Upper lobe of left lung (tissue), 6 donors: Measurements from ENCODE around the gene CYFIP2. TPM values are rescaled to one million over a fixed set of nuclear protein-coding genes. Genes with fewer than 3 reads are reported as not detected.

Experiments
- ATAC-seq, 2 donors: fragments of 200-7000 bp; cut with Tn5 transposase; one replicate each; pipeline ENCODE4 v1.9.1; 2022; ENCODE audit warnings: mild to moderate bottlenecking in 2 of 2, moderate library complexity in 2 of 2; ENCODE audit not compliant: low FRiP score in 2 of 2
- DNase-seq, 2 donors: peaks; one replicate each; pipeline ENCODE4 v3.0.0-alpha.2; 2019 to 2020
- H3K27ac ChIP-seq, 4 donors: fragments of 200-600 bp; sonication (generic); one replicate each; pipeline ENCODE4 v1.5.1; 2016 to 2019
- H3K27me3 ChIP-seq, 4 donors: fragments of 200-600 bp; sonication (generic); one replicate each; pipeline ENCODE4 v1.5.1; 2017 to 2019
- H3K36me3 ChIP-seq, 4 donors: fragments of 200-600 bp; sonication (generic); one replicate each; pipeline ENCODE4 v1.5.1; 2016 to 2019
- H3K4me1 ChIP-seq, 4 donors: fragments of 200-600 bp; sonication (generic); one replicate each; pipeline ENCODE4 v1.5.1; 2018 to 2019
- H3K4me3 ChIP-seq, 4 donors: fragments of 200-600 bp; sonication (generic); one replicate each; pipeline ENCODE4 v1.5.1; 2017 to 2019; ENCODE audit warnings: mild to moderate bottlenecking in 2 of 4, moderate library complexity in 1 of 4
- H3K9me3 ChIP-seq, 4 donors: fragments of 200-600 bp; sonication (generic); one replicate each; pipeline ENCODE4 v1.5.1; 2018 to 2019
- EP300 ChIP-seq, 4 donors: sonication (generic); formaldehyde crosslinking; IDR thresholded peaks; one replicate each; pipeline ENCODE4 v1.5.1; 2017; ENCODE audit warnings: antibody characterized with exemption in 4 of 4, control low read depth in 2 of 4
- POLR2A ChIP-seq, 4 donors: fragments of 450-650 bp; IDR thresholded peaks; one replicate each; pipeline ENCODE4 v1.5.1; 2016 to 2017; ENCODE audit warnings: antibody characterized with exemption in 4 of 4, mild to moderate bottlenecking in 2 of 4
- POLR2AphosphoS5 ChIP-seq, 2 donors: sonication (generic); formaldehyde crosslinking; IDR thresholded peaks; one replicate each; pipeline ENCODE4 v1.5.1; 2017; ENCODE audit warnings: antibody characterized with exemption in 2 of 2
- WGBS, 2 donors: methylation state at CpG; one replicate each; pipeline ENCODE4 v1.1.5; 2017 to 2018; 5-methylcytosine and 5-hydroxymethylcytosine counted together
- total RNA-seq, 6 donors: library from RNA; depleted of rRNA in 4 of 6; stranded (reverse); fragments of >200 nt in 4 of 6; gene quantifications; one replicate each; pipeline versions ENCODE4 v1.1.0 to v1.2.1, GENCODE V29; 2016 to 2021
- TF ChIP-seq, protein P1 (sequence below), 6 experiments: fragments of 450-650 bp in 4 of 6; fragments of 200-600 bp in 2 of 6; sonication (generic) in 2 of 6; IDR thresholded peaks; one replicate each; pipeline ENCODE4 v1.5.1; 2016 to 2019; ENCODE audit warnings: antibody characterized with exemption in 6 of 6
- donor health status: DM: no; HTN: no; CAD: no; lungs with moderate emphysema.
- donor health status: DM: no; HTN: yes; CAD: no; lungs with severe emphysema.

The CYFIP2 gene
- total RNA-seq, 6 donors from 2014 or later, result 39.6 to 71.8 (median 47.7) TPM

DNA sequence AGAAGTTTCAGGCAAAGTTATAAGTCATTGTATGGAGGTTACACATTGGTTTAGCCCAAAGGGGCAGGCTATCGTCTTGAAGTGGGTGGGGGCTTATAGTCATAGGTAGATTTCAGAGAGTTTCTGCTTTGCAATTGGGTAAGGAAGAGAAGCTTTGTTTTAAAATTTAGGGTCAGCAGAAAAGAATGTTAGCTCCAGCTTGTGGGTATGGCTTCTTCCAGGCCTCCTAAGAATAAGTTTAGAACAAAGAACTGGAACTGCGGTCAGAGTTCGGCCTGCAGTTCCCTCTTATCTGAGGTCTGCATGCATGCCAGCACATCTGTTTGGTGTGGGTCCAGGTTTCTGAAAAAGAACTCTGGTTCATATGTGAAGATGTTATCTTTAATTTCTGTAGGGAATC, 96.1 kb downstream of the CYFIP2 start:
- H3K9me3 ChIP-seq, result no peaks in the 10 kb centered on the region
- H3K27me3 ChIP-seq, result no peaks in the 10 kb centered on the region
- H3K36me3 ChIP-seq, result peaks cover 0 to 35% (median 23%) of the 10 kb centered on the region in 4 donors
- H3K4me3 ChIP-seq, result no peak overlapping the region
- no peaks in the 10 kb centered on the region for H3K4me1 ChIP-seq
- no peak for TF ChIP-seq POLR2A (IDR thresholded peaks at IDR 0.05)
- no peak for TF ChIP-seq EP300 (IDR thresholded peaks at IDR 0.05)
- TF ChIP-seq, protein P1, sequence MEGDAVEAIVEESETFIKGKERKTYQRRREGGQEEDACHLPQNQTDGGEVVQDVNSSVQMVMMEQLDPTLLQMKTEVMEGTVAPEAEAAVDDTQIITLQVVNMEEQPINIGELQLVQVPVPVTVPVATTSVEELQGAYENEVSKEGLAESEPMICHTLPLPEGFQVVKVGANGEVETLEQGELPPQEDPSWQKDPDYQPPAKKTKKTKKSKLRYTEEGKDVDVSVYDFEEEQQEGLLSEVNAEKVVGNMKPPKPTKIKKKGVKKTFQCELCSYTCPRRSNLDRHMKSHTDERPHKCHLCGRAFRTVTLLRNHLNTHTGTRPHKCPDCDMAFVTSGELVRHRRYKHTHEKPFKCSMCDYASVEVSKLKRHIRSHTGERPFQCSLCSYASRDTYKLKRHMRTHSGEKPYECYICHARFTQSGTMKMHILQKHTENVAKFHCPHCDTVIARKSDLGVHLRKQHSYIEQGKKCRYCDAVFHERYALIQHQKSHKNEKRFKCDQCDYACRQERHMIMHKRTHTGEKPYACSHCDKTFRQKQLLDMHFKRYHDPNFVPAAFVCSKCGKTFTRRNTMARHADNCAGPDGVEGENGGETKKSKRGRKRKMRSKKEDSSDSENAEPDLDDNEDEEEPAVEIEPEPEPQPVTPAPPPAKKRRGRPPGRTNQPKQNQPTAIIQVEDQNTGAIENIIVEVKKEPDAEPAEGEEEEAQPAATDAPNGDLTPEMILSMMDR (IDR thresholded peaks at IDR 0.05), result no peak
- DNase-seq, result no peak
- H3K27ac ChIP-seq, result no peak overlapping the region
- WGBS, 2 donors, result 66 to 69% methylated on average over 3 of the region's 3 CpGs
- ATAC-seq, result peak in 1 of 2 donors; percentile 53

DNA sequence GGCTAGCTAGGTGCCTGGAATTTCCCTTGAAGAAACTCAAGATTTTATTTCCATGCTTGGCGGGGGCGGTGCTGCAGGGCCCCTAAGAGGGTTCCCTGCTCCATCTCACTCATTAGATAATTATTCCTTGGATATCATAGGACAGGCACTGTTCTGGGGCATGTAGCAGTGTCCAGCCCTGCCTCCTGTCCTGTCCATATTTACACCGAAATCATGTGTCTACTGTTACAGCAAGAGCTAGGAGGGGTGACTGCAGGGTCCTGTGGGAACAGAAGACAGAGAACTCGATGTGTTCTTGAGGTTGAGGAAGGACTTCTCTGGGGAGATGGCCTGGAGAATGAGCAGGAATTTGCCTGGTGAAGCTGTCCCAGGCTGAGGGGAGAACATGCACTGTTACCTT, 96.6 kb downstream of the CYFIP2 start:
- ATAC-seq (no peak), DNase-seq (no peak)
- no peak overlapping the region for H3K4me3 ChIP-seq
- TF ChIP-seq, protein P1 (IDR thresholded peaks at IDR 0.05), result no peak
- peaks cover 0 to 35% (median 23%) of the 10 kb centered on the region in 4 donors for H3K36me3 ChIP-seq
- no peak overlapping the region for H3K27ac ChIP-seq
- 81 to 87% methylated on average over 4 of the region's 4 CpGs for WGBS, 2 donors
- H3K9me3 ChIP-seq, result no peaks in the 10 kb centered on the region
- no peaks in the 10 kb centered on the region for H3K4me1 ChIP-seq
- no peaks in the 10 kb centered on the region for H3K27me3 ChIP-seq

DNA sequence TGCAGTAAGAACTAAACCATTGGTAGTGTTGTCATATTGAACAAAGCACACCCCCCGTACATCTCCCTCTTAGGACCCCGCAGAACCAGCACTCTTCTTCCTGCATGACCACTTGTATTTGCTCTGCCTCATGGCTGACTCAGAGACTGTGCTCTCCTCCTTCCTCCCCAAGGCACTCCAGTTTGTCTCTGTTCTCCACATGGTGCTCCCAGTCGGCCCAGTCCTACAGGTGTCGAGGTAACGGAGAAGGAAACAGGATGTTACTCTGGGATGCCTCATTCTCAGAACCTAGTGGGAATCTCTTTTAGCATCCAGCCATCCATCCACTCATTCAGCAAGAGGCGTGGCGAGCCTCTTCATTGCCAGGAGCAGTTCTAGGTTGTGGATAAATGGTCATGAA, 97.1 kb downstream of the CYFIP2 start:
- no peak for DNase-seq
- Histone ChIP-seq H3K4me1 (no peaks in the 10 kb centered on the region), H3K27me3 (no peaks in the 10 kb centered on the region), H3K9me3 (no peaks in the 10 kb centered on the region), H3K36me3 (peaks cover 0 to 35% (median 23%) of the 10 kb centered on the region in 4 donors), H3K27ac (no peak overlapping the region), H3K4me3 (no peak overlapping the region)
- ATAC-seq, result no peak
- TF ChIP-seq EP300 (IDR thresholded peaks at IDR 0.05), result no peak
- TF ChIP-seq, protein P1 (IDR thresholded peaks at IDR 0.05), result no peak
- TF ChIP-seq POLR2AphosphoS5 (IDR thresholded peaks at IDR 0.05), result no peak
- TF ChIP-seq POLR2A (IDR thresholded peaks at IDR 0.05), result no peak
- 97% methylated on average over 7 of the region's 7 CpGs for WGBS, 2 donors

DNA sequence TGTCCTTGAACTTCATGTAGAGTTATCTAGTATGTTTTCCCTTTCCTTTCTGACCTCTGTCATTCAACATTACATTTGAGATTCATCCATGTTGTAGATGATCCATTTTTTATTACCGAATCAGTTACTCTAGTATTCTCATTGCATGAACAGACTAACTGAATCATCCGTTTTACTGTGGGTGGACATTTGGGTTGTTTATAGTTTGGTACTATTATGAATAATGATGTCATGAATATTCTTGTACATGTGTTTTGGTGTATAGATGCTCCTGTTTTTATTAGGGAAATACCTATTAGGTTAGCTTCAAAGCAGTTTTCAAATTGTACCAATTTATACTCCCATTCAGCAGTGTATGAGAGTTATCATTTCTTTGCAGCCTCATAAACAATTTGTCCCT, 99.8 kb downstream of the CYFIP2 start:
- H3K36me3 ChIP-seq, result peaks cover 0 to 29% (median 15%) of the 10 kb centered on the region in 4 donors
- ATAC-seq (no peak), DNase-seq (no peak)
- H3K4me3 ChIP-seq, result no peak overlapping the region
- H3K27ac ChIP-seq, result no peak overlapping the region
- WGBS, 2 donors, result 86 to 90% methylated on average over 2 of the region's 2 CpGs
- no peaks in the 10 kb centered on the region for H3K27me3 ChIP-seq
- no peaks in the 10 kb centered on the region for H3K9me3 ChIP-seq
- TF ChIP-seq POLR2A (IDR thresholded peaks at IDR 0.05), result no peak
- H3K4me1 ChIP-seq, result no peaks in the 10 kb centered on the region

DNA sequence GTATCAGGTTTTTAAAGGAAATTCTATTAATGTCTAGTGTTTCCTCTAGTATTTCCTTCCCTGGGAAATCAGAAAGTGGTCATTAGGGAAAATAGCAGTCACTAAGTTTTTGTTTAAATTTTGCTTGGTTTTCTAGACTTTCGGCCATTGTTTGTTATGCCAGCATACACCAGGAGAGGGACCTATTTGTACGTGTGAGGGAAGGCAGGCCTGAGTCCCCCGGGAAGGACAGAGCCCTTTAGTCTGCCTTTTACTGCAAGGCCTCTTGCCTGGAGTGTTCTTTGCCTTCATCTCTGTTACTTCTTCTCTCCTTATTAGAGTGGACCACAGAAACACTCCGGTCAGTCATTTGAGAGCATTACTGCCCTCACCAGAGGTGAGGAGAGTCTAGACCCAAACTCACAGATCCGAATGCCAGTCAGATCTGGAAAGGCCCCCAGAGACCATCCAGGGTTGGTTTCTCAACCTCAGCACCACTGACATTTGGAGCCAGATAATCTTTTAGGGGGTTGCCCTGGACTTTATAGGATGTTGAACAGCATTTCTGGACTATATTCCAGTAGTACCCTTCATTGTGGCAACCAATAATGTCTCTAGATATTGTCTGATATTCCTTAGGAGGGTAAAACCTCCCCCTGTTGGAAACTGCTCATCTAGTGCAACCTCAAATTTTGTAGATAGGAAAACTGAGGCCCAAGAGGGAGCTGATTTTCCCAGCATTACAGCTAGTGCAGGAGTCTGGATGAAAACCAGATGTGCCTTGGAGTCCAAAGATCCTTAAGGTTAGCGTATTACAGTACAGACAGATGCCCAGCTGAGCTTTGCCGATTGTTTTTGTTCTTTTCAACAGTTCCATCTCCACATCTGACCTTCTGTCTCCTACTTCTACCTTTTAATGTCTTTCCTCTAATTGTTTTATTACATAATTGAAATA, 101.1 kb downstream of the CYFIP2 start:
- H3K9me3 ChIP-seq, result no peaks in the 10 kb centered on the region
- H3K27me3 ChIP-seq, result no peaks in the 10 kb centered on the region
- 66 to 76% methylated on average over 6 to 7 of the region's 7 CpGs for WGBS, 2 donors
- H3K4me1 ChIP-seq, result no peaks in the 10 kb centered on the region
- H3K27ac ChIP-seq, result no peak overlapping the region
- TF ChIP-seq, protein P1 (IDR thresholded peaks at IDR 0.05), result peak in 2 of 6 experiments; percentile 11 to 19
- TF ChIP-seq POLR2AphosphoS5 (IDR thresholded peaks at IDR 0.05), result no peak
- H3K4me3 ChIP-seq, result no peak overlapping the region
- DNase-seq (no peak), ATAC-seq (no peak)
- peaks cover 0 to 19% (median 11%) of the 10 kb centered on the region in 4 donors for H3K36me3 ChIP-seq
